GM19099 (cell line): ENCODE measurements around the gene WDFY4.

Experiments
- POLR2A ChIP-seq: IDR thresholded peaks from 3 replicates; pipeline ENCODE4 v1.6.1; 2011; ENCODE audit warnings: low read depth; ENCODE audit not compliant: insufficient read length; ENCODE audit errors: extremely low read depth

WDFY4 gene

GRCh38 chr10:48695636-48696534 lies 11.2 kb downstream of the WDFY4 start:
- TF ChIP-seq POLR2A: no peak

- no peak for TF ChIP-seq POLR2A
Observed at GRCh38 chr10:48696535-48696873, 11.8 kb downstream of the WDFY4 start.

- TF ChIP-seq POLR2A: no peak
Observed at GRCh38 chr10:48697091-48697490, 12.4 kb downstream of the WDFY4 start.

- no peak for TF ChIP-seq POLR2A
Observed at GRCh38 chr10:48697821-48698764, 13.4 kb downstream of the WDFY4 start.

- TF ChIP-seq POLR2A: no peak
Observed at GRCh38 chr10:48699011-48699627, 14.4 kb downstream of the WDFY4 start.

GRCh38 chr10:48700071-48700470 lies 15.4 kb downstream of the WDFY4 start:
- no peak for TF ChIP-seq POLR2A

GRCh38 chr10:48700493-48700892 lies 15.8 kb downstream of the WDFY4 start:
- TF ChIP-seq POLR2A: no peak

GRCh38 chr10:48701139-48701901 lies 16.6 kb downstream of the WDFY4 start:
- no peak for TF ChIP-seq POLR2A

GRCh38 chr10:48701941-48702340 lies 17.3 kb downstream of the WDFY4 start:
- TF ChIP-seq POLR2A: no peak

GRCh38 chr10:48703531-48704122 lies 19.0 kb downstream of the WDFY4 start:
- TF ChIP-seq POLR2A: no peak

GRCh38 chr10:48704156-48704555 lies 19.5 kb downstream of the WDFY4 start:
- TF ChIP-seq POLR2A: no peak

GRCh38 chr10:48705401-48705938 lies 20.8 kb downstream of the WDFY4 start:
- no peak for TF ChIP-seq POLR2A

- no peak for TF ChIP-seq POLR2A
Observed at GRCh38 chr10:48707472-48707871, 22.8 kb downstream of the WDFY4 start.

- no peak for TF ChIP-seq POLR2A
Observed at GRCh38 chr10:48708144-48708543, 23.5 kb downstream of the WDFY4 start.
